Hepatocyte (in vitro differentiated cells): Measurements from ENCODE around the gene KIF4A.

ENCODE experiments used
- CTCF ChIP-seq: fragments of 200-600 bp; sonication (generic); IDR thresholded peaks from 2 replicates; pipeline ENCODE4 v1.5.1; 2016; ENCODE audit warnings: antibody characterized with exemption, mild to moderate bottlenecking; ENCODE audit not compliant: poor library complexity
- EZH2 ChIP-seq: fragments of 200-600 bp; sonication (generic); IDR thresholded peaks from 2 replicates; pipeline ENCODE4 v1.6.1; 2016; ENCODE audit warnings: antibody characterized with exemption, mild to moderate bottlenecking, borderline replicate concordance
- EZH2phosphoT487 ChIP-seq: fragments of 200-600 bp; sonication (generic); IDR thresholded peaks from one replicate; pipeline ENCODE4 v1.6.1; 2018; ENCODE audit warnings: antibody characterized with exemption, mild to moderate bottlenecking, low read depth, moderate library complexity; ENCODE audit not compliant: unreplicated experiment, severe bottlenecking

- TF ChIP-seq CTCF: no peak
- no peak for TF ChIP-seq EZH2
- no peak for TF ChIP-seq EZH2phosphoT487
Measured at GRCh38 chrX:70449457-70449966, 159.6 kb downstream of the KIF4A start.
